ENCODE measurements around the gene TNNT1. TPM values are rescaled to one million over a fixed set of nuclear protein-coding genes. Genes with fewer than 3 reads are reported as not detected.

Gene TNNT1
- total RNA-seq, 1 donor from 2014 or later = 140 TPM

DNA sequence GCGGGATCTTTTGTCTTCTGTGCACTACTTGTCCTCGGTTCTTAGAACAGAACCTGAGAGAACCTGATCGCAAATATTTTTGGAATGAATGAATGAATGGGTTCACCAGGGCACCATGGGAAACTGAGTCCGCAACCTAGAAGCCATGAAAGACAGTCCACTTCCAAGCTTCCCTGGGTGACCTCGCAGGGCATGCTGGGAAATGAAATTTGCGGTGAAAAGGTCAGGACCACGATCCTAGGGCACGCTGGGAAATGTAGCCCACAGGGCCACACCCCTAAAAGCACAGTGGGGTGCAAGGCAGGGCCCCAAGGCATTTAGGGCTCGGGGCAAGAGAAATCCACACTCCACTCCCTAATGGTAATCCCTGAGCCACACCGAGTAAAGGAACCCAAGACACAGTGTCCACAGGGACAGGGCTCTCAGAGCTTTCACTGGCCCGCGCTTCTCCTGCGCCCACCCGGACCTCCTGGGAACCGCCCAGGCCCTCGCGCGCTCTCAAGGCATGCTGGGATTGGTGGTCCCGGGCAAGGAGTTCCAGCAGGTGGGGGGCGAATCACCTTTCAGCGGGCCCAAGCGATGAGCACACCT lies 30.5 kb downstream of the TNNT1 start:
- Histone ChIP-seq H3K9me3 (replicated peaks) (no peaks in the 10 kb centered on the region), H3K27ac (replicated peaks) (peak overlapping the region; percentile 95), H3K27me3 (ENCODE audit: low read depth) (no peaks in the 10 kb centered on the region), H3K4me1 (peaks cover 48% of the 10 kb centered on the region), H3K36me3 (no peaks in the 10 kb centered on the region), H3K4me3 (peak overlapping the region; percentile 98)
- intact Hi-C loops (cut with micrococcal nuclease) = no loop called here
- DNase-seq = peak; percentile 65
- TF ChIP-seq, protein P1, sequence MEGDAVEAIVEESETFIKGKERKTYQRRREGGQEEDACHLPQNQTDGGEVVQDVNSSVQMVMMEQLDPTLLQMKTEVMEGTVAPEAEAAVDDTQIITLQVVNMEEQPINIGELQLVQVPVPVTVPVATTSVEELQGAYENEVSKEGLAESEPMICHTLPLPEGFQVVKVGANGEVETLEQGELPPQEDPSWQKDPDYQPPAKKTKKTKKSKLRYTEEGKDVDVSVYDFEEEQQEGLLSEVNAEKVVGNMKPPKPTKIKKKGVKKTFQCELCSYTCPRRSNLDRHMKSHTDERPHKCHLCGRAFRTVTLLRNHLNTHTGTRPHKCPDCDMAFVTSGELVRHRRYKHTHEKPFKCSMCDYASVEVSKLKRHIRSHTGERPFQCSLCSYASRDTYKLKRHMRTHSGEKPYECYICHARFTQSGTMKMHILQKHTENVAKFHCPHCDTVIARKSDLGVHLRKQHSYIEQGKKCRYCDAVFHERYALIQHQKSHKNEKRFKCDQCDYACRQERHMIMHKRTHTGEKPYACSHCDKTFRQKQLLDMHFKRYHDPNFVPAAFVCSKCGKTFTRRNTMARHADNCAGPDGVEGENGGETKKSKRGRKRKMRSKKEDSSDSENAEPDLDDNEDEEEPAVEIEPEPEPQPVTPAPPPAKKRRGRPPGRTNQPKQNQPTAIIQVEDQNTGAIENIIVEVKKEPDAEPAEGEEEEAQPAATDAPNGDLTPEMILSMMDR (IDR thresholded peaks at IDR 0.05; ENCODE audit: borderline replicate concordance) = no peak

DNA sequence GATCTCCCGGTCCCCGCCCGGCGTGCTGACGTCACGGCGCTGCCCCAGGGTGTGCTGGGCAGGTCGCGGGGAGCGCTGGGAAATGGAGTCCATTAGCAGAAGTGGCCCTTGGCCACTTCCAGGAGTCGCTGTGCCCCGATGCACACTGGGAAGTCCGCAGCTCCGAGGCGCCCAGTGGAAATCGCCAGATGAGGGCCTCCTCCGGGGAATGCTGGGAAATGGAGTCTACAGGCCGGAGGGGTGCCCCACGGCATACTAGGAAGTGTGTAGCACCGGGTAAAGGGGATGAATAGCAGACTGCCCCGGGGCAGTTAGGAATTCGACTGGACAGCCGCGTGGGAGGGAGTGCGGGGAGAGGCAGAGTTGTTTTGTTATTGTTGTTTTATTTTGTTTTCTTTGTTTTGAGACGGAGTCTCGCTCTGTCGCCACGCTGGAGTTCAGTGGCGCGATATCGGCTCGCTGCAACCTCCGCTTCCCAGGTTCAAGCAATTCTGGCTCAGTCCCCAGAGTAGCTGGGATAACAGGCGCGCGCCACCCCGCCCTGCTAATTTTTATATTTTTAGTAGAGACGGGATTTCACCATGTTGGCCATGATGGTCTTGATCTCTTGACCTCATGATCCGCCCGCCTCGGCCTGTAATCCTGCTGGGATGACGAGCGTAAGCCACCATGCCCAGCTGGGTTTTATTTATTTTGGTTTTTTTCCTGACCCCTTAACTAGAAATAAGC lies 31.2 kb downstream of the TNNT1 start:
- intact Hi-C loops (cut with micrococcal nuclease) = no loop called here
- DNase-seq = peak; percentile 99
- Histone ChIP-seq H3K4me1 (peaks cover 55% of the 10 kb centered on the region), H3K9me3 (replicated peaks) (no peaks in the 10 kb centered on the region), H3K27me3 (ENCODE audit: low read depth) (no peaks in the 10 kb centered on the region), H3K36me3 (no peaks in the 10 kb centered on the region), H3K4me3 (peak overlapping the region; percentile 98), H3K27ac (replicated peaks) (peak overlapping the region; percentile 95)
- TF ChIP-seq, protein P1 (IDR thresholded peaks at IDR 0.05; ENCODE audit: borderline replicate concordance) = no peak

DNA sequence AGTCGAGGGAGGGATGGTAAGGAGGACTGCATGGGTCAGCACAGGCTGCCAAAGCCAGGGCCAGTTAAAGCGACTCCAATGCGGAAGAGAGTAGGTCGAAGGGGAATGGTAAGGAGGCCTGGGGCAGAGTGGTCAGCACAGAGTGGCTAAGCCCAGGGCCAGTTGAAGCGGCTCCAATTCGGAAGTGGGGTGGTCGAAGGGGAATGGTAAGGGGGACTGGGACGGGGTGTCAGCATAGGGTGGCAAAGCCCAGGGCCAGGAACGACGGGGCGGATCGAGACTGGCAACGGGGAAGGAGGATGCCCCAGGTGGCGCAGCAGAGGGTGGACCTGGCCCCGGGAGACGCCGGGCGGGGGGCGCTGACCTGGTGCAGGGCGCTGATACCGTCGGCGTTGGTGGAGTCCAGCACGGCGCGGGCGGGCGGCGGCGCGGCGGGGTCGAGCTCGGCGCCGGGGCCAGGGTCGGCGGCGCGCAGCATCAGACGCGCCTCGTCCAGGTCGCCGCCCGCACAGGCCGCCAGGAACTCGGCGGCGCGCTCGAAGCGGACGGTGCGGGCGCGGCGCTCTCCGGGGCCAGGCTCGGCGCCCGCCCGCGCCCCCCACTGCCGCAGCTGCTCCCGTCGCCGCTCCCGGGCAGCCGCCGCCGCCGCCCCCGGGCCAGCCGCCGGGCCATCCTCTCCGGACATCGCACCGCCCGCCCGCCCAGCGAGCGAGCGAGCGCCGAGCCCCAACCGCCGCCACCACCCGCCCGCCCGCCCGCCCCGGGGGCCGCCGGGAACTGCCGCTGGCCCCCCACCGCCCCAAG lies 31.9 kb downstream of the TNNT1 start, which contains the start of gene PPP1R12C:
Gene PPP1R12C (minus strand): TSS at position 779 of the 804 bp plus-strand sequence. CDS start 94 bp downstream, at position 685.
- peak within 1 kb of the TSS; percentile 95 for H3K27ac ChIP-seq (replicated peaks)
- intact Hi-C loops (cut with micrococcal nuclease) = no loop called here

DNA sequence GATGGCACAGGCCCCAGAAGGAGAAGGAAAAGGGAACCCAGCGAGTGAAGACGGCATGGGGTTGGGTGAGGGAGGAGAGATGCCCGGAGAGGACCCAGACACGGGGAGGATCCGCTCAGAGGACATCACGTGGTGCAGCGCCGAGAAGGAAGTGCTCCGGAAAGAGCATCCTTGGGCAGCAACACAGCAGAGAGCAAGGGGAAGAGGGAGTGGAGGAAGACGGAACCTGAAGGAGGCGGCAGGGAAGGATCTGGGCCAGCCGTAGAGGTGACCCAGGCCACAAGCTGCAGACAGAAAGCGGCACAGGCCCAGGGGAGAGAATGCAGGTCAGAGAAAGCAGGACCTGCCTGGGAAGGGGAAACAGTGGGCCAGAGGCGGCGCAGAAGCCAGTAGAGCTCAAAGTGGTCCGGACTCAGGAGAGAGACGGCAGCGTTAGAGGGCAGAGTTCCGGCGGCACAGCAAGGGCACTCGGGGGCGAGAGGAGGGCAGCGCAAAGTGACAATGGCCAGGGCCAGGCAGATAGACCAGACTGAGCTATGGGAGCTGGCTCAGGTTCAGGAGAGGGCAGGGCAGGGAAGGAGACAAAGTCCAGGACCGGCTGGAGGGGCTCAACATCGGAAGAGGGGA lies 32.7 kb downstream of the TNNT1 start:
- intact Hi-C loops (cut with micrococcal nuclease) = no loop called here
- no peaks in the 10 kb centered on the region for H3K9me3 ChIP-seq (replicated peaks)
- H3K4me3 ChIP-seq = peak overlapping the region; percentile 98
- peak overlapping the region; percentile 95 for H3K27ac ChIP-seq (replicated peaks)
- TF ChIP-seq, protein P1 (IDR thresholded peaks at IDR 0.05; ENCODE audit: borderline replicate concordance) = no peak
- H3K27me3 ChIP-seq (ENCODE audit: low read depth) = no peaks in the 10 kb centered on the region
- H3K36me3 ChIP-seq = peaks cover 9% of the 10 kb centered on the region
- peaks cover 69% of the 10 kb centered on the region for H3K4me1 ChIP-seq
- peak; percentile 74 for DNase-seq

More for the DNA sequence above, 31.9 kb downstream of the TNNT1 start, which contains the start of gene PPP1R12C:
- peaks cover 62% of the 10 kb centered on the region for H3K4me1 ChIP-seq
- no peak for DNase-seq
- peaks cover 6% of the 10 kb centered on the region for H3K36me3 ChIP-seq
- H3K27me3 ChIP-seq (ENCODE audit: low read depth) = no peaks in the 10 kb centered on the region
- H3K4me3 ChIP-seq = peak within 1 kb of the TSS; percentile 98
- TF ChIP-seq, protein P1 (IDR thresholded peaks at IDR 0.05; ENCODE audit: borderline replicate concordance) = no peak
- H3K9me3 ChIP-seq (replicated peaks) = no peaks in the 10 kb centered on the region
